ENCODE measurements around the gene LPIN3. TPM values are rescaled to one million over a fixed set of nuclear protein-coding genes. Genes with fewer than 3 reads are reported as not detected.

LPIN3 gene
- polyA plus RNA-seq, 2 donors = 26.4 to 84.1 TPM

- 73 to 79% methylated on average over 15 of the region's 15 CpGs for WGBS, 2 donors
- H3K36me3 ChIP-seq (ENCODE audit: control insufficient read depth in 2 of 2, insufficient read depth in 2 of 2, low read length in 1 of 2) = no peaks in the 10 kb centered on the region
- no peaks in the 10 kb centered on the region for H3K9me3 ChIP-seq (ENCODE audit: control insufficient read depth in 2 of 2, insufficient read depth in 1 of 2, low read depth in 1 of 2, low read length in 1 of 2)
- no peaks in the 10 kb centered on the region for H3K4me1 ChIP-seq (ENCODE audit: control insufficient read depth in 2 of 2, insufficient read depth in 2 of 2, low read length in 1 of 2)
- no peaks in the 10 kb centered on the region for H3K27me3 ChIP-seq (ENCODE audit: control insufficient read depth in 1 of 2, insufficient read depth in 2 of 2, low read length in 2 of 2)
- H3K4me3 ChIP-seq (ENCODE audit: low read depth in 1 of 2, low read length in 2 of 2) = no peak overlapping the region
- peak overlapping the region; percentile 50 to 59 for H3K27ac ChIP-seq (ENCODE audit: low read depth in 2 of 2, low read length in 1 of 2)
These were observed 5.9 kb upstream of the LPIN3 start for GRCh38 chr20:41334443-41335421.

- Histone ChIP-seq H3K27me3 (ENCODE audit: control insufficient read depth in 1 of 2, insufficient read depth in 2 of 2, low read length in 2 of 2) (no peaks in the 10 kb centered on the region), H3K36me3 (ENCODE audit: control insufficient read depth in 2 of 2, insufficient read depth in 2 of 2, low read length in 1 of 2) (no peaks in the 10 kb centered on the region), H3K27ac (ENCODE audit: low read depth in 2 of 2, low read length in 1 of 2) (no peak overlapping the region), H3K4me3 (ENCODE audit: low read depth in 1 of 2, low read length in 2 of 2) (no peak overlapping the region), H3K4me1 (ENCODE audit: control insufficient read depth in 2 of 2, insufficient read depth in 2 of 2, low read length in 1 of 2) (no peaks in the 10 kb centered on the region), H3K9me3 (ENCODE audit: control insufficient read depth in 2 of 2, insufficient read depth in 1 of 2, low read depth in 1 of 2, low read length in 1 of 2) (no peaks in the 10 kb centered on the region)
- WGBS, 2 donors = 85 to 95% methylated on average over 1 of the region's 1 CpG
These were observed 5.0 kb upstream of the LPIN3 start for GRCh38 chr20:41335591-41335990.

- Histone ChIP-seq H3K36me3 (ENCODE audit: control insufficient read depth in 2 of 2, insufficient read depth in 2 of 2, low read length in 1 of 2) (no peaks in the 10 kb centered on the region), H3K27ac (ENCODE audit: low read depth in 2 of 2, low read length in 1 of 2) (no peak overlapping the region), H3K4me3 (ENCODE audit: low read depth in 1 of 2, low read length in 2 of 2) (no peak overlapping the region), H3K9me3 (ENCODE audit: control insufficient read depth in 2 of 2, insufficient read depth in 1 of 2, low read depth in 1 of 2, low read length in 1 of 2) (no peaks in the 10 kb centered on the region), H3K27me3 (ENCODE audit: control insufficient read depth in 1 of 2, insufficient read depth in 2 of 2, low read length in 2 of 2) (no peaks in the 10 kb centered on the region), H3K4me1 (ENCODE audit: control insufficient read depth in 2 of 2, insufficient read depth in 2 of 2, low read length in 1 of 2) (no peaks in the 10 kb centered on the region)
- 90 to 96% methylated on average over 4 of the region's 4 CpGs for WGBS, 2 donors
These were observed 3.7 kb upstream of the LPIN3 start for GRCh38 chr20:41336711-41337492.

GRCh38 chr20:41339957-41340326 is 679 bp upstream of the LPIN3 start:
- peak overlapping the region; percentile 19 to 38 for H3K4me3 ChIP-seq (ENCODE audit: low read depth in 1 of 2, low read length in 2 of 2)
- no peaks in the 10 kb centered on the region for H3K27me3 ChIP-seq (ENCODE audit: control insufficient read depth in 1 of 2, insufficient read depth in 2 of 2, low read length in 2 of 2)
- H3K36me3 ChIP-seq (ENCODE audit: control insufficient read depth in 2 of 2, insufficient read depth in 2 of 2, low read length in 1 of 2) = no peaks in the 10 kb centered on the region
- peaks cover 0 to 9% of the 10 kb centered on the region in 2 donors for H3K4me1 ChIP-seq (ENCODE audit: control insufficient read depth in 2 of 2, insufficient read depth in 2 of 2, low read length in 1 of 2)
- peak overlapping the region; percentile 95 for H3K27ac ChIP-seq (ENCODE audit: low read depth in 2 of 2, low read length in 1 of 2)
- WGBS, 2 donors = 3 to 4% methylated on average over 25 of the region's 25 CpGs
- no peaks in the 10 kb centered on the region for H3K9me3 ChIP-seq (ENCODE audit: control insufficient read depth in 2 of 2, insufficient read depth in 1 of 2, low read depth in 1 of 2, low read length in 1 of 2)

- WGBS, 2 donors = 92% methylated on average over 9 of the region's 9 CpGs
- H3K27ac ChIP-seq (ENCODE audit: low read depth in 2 of 2, low read length in 1 of 2) = peak overlapping the region in 1 of 2 donors; percentile 50
- H3K4me3 ChIP-seq (ENCODE audit: low read depth in 1 of 2, low read length in 2 of 2) = no peak overlapping the region
- H3K4me1 ChIP-seq (ENCODE audit: control insufficient read depth in 2 of 2, insufficient read depth in 2 of 2, low read length in 1 of 2) = peaks cover 0 to 14% of the 10 kb centered on the region in 2 donors
- peaks cover 3 to 9% of the 10 kb centered on the region in 2 donors for H3K36me3 ChIP-seq (ENCODE audit: control insufficient read depth in 2 of 2, insufficient read depth in 2 of 2, low read length in 1 of 2)
- H3K9me3 ChIP-seq (ENCODE audit: control insufficient read depth in 2 of 2, insufficient read depth in 1 of 2, low read depth in 1 of 2, low read length in 1 of 2) = no peaks in the 10 kb centered on the region
- H3K27me3 ChIP-seq (ENCODE audit: control insufficient read depth in 1 of 2, insufficient read depth in 2 of 2, low read length in 2 of 2) = no peaks in the 10 kb centered on the region
These were observed 2.1 kb downstream of the LPIN3 start for GRCh38 chr20:41342474-41343464.

GRCh38 chr20:41344477-41344876 is 3.9 kb downstream of the LPIN3 start:
- peak overlapping the region; percentile 35 to 85 for H3K27ac ChIP-seq (ENCODE audit: low read depth in 2 of 2, low read length in 1 of 2)
- peaks cover 0 to 14% of the 10 kb centered on the region in 2 donors for H3K4me1 ChIP-seq (ENCODE audit: control insufficient read depth in 2 of 2, insufficient read depth in 2 of 2, low read length in 1 of 2)
- no peaks in the 10 kb centered on the region for H3K27me3 ChIP-seq (ENCODE audit: control insufficient read depth in 1 of 2, insufficient read depth in 2 of 2, low read length in 2 of 2)

GRCh38 chr20:41344938-41345728 is 4.5 kb downstream of the LPIN3 start:
- Histone ChIP-seq H3K27me3 (ENCODE audit: control insufficient read depth in 1 of 2, insufficient read depth in 2 of 2, low read length in 2 of 2) (no peaks in the 10 kb centered on the region), H3K27ac (ENCODE audit: low read depth in 2 of 2, low read length in 1 of 2) (peak overlapping the region; percentile 35 to 85), H3K36me3 (ENCODE audit: control insufficient read depth in 2 of 2, insufficient read depth in 2 of 2, low read length in 1 of 2) (peaks cover 7 to 22% of the 10 kb centered on the region in 2 donors), H3K4me1 (ENCODE audit: control insufficient read depth in 2 of 2, insufficient read depth in 2 of 2, low read length in 1 of 2) (peaks cover 0 to 14% of the 10 kb centered on the region in 2 donors), H3K4me3 (ENCODE audit: low read depth in 1 of 2, low read length in 2 of 2) (no peak overlapping the region), H3K9me3 (ENCODE audit: control insufficient read depth in 2 of 2, insufficient read depth in 1 of 2, low read depth in 1 of 2, low read length in 1 of 2) (no peaks in the 10 kb centered on the region)
- WGBS, 2 donors = 78 to 79% methylated on average over 11 of the region's 11 CpGs

More at GRCh38 chr20:41344477-41344876, 3.9 kb downstream of the LPIN3 start:
- no peak overlapping the region for H3K4me3 ChIP-seq (ENCODE audit: low read depth in 1 of 2, low read length in 2 of 2)
- H3K9me3 ChIP-seq (ENCODE audit: control insufficient read depth in 2 of 2, insufficient read depth in 1 of 2, low read depth in 1 of 2, low read length in 1 of 2) = no peaks in the 10 kb centered on the region
- H3K36me3 ChIP-seq (ENCODE audit: control insufficient read depth in 2 of 2, insufficient read depth in 2 of 2, low read length in 1 of 2) = peaks cover 7 to 18% of the 10 kb centered on the region in 2 donors
- 71 to 80% methylated on average over 4 of the region's 4 CpGs for WGBS, 2 donors

GRCh38 chr20:41345729-41346067 is 5.1 kb downstream of the LPIN3 start:
- no peaks in the 10 kb centered on the region for H3K27me3 ChIP-seq (ENCODE audit: control insufficient read depth in 1 of 2, insufficient read depth in 2 of 2, low read length in 2 of 2)
- no peak overlapping the region for H3K4me3 ChIP-seq (ENCODE audit: low read depth in 1 of 2, low read length in 2 of 2)
- peak overlapping the region in 1 of 2 donors; percentile 14 for H3K27ac ChIP-seq (ENCODE audit: low read depth in 2 of 2, low read length in 1 of 2)
- 92 to 93% methylated on average over 17 of the region's 17 CpGs for WGBS, 2 donors
- H3K9me3 ChIP-seq (ENCODE audit: control insufficient read depth in 2 of 2, insufficient read depth in 1 of 2, low read depth in 1 of 2, low read length in 1 of 2) = no peaks in the 10 kb centered on the region
- H3K36me3 ChIP-seq (ENCODE audit: control insufficient read depth in 2 of 2, insufficient read depth in 2 of 2, low read length in 1 of 2) = peaks cover 7 to 27% of the 10 kb centered on the region in 2 donors
- H3K4me1 ChIP-seq (ENCODE audit: control insufficient read depth in 2 of 2, insufficient read depth in 2 of 2, low read length in 1 of 2) = peaks cover 0 to 14% of the 10 kb centered on the region in 2 donors

Data from esophagus (tissue), 2 donors.